ENCODE results near the gene DAAM2. TPM values are rescaled to one million over a fixed set of nuclear protein-coding genes. Genes with fewer than 3 reads are reported as not detected.

DAAM2 gene
- total and polyA plus RNA-seq, 4 donors = 1.9 to 17.0 (median 4.4) TPM

GRCh38 chr6:39893286-39893685 is 101.1 kb downstream of the DAAM2 start:
- 81% methylated on average over 8 of the region's 8 CpGs for WGBS
- DNase-seq (ENCODE audit: low spot score) = no peak
- H3K4me1 ChIP-seq (ENCODE audit: control insufficient read depth in 4 of 4, insufficient read depth in 4 of 4, low read length in 3 of 4) = no peaks in the 10 kb centered on the region

GRCh38 chr6:39896701-39897100 is 104.5 kb downstream of the DAAM2 start:
- WGBS = 89% methylated on average over 12 of the region's 12 CpGs
- no peaks in the 10 kb centered on the region for H3K27me3 ChIP-seq (ENCODE audit: control insufficient read depth in 4 of 4, insufficient read depth in 4 of 4, low read length in 3 of 4)
- no peak for TF ChIP-seq ZBTB33 (IDR thresholded peaks at IDR 0.05)
- no peak for TF ChIP-seq FOXA1 (IDR thresholded peaks at IDR 0.05)
- TF ChIP-seq HNF4A (conservative IDR thresholded peaks at IDR 0.05) = no peak
- TF ChIP-seq EGR1 (IDR thresholded peaks at IDR 0.05; ENCODE audit: low read depth in 2 of 2) = no peak
- no peak for TF ChIP-seq REST (IDR thresholded peaks at IDR 0.05)
- TF ChIP-seq TAF1 (conservative IDR thresholded peaks at IDR 0.05) = no peak
- TF ChIP-seq SP1 (IDR thresholded peaks at IDR 0.05) = no peak
- TF ChIP-seq MAX (IDR thresholded peaks at IDR 0.05) = no peak
- no peak overlapping the region for H3K4me3 ChIP-seq (ENCODE audit: low read depth in 1 of 3, low read length in 3 of 3)
- peaks cover 0 to 7% (median 5%) of the 10 kb centered on the region in 4 donors for H3K4me1 ChIP-seq (ENCODE audit: control insufficient read depth in 4 of 4, insufficient read depth in 4 of 4, low read length in 3 of 4)
- no peak overlapping the region for H3K9ac ChIP-seq (ENCODE audit: low read depth in 1 of 2, low read length in 2 of 2)
- no peak overlapping the region for H3K27ac ChIP-seq (ENCODE audit: low read depth in 1 of 2, low read length in 2 of 2)
- no peaks in the 10 kb centered on the region for H3K36me3 ChIP-seq (ENCODE audit: control insufficient read depth in 4 of 4, insufficient read depth in 3 of 4, low read depth in 1 of 4, low read length in 3 of 4)
- H3K9me3 ChIP-seq (ENCODE audit: control insufficient read depth in 4 of 4, low read length in 3 of 4) = no peaks in the 10 kb centered on the region
- DNase-seq (ENCODE audit: low spot score) = no peak

More at GRCh38 chr6:39893286-39893685, 101.1 kb downstream of the DAAM2 start:
- H3K27ac ChIP-seq (ENCODE audit: low read depth in 1 of 2, low read length in 2 of 2) = no peak overlapping the region
- H3K36me3 ChIP-seq (ENCODE audit: control insufficient read depth in 4 of 4, insufficient read depth in 3 of 4, low read depth in 1 of 4, low read length in 3 of 4) = no peaks in the 10 kb centered on the region
- no peak overlapping the region for H3K4me3 ChIP-seq (ENCODE audit: low read depth in 1 of 3, low read length in 3 of 3)
- H3K9ac ChIP-seq (ENCODE audit: low read depth in 1 of 2, low read length in 2 of 2) = no peak overlapping the region
- no peak for TF ChIP-seq FOXA2 (IDR thresholded peaks at IDR 0.05)
- no peaks in the 10 kb centered on the region for H3K27me3 ChIP-seq (ENCODE audit: control insufficient read depth in 4 of 4, insufficient read depth in 4 of 4, low read length in 3 of 4)
- H3K9me3 ChIP-seq (ENCODE audit: control insufficient read depth in 4 of 4, low read length in 3 of 4) = no peaks in the 10 kb centered on the region

GRCh38 chr6:39897698-39898097 is 105.5 kb downstream of the DAAM2 start:
- no peak overlapping the region for H3K27ac ChIP-seq (ENCODE audit: low read depth in 1 of 2, low read length in 2 of 2)
- no peak overlapping the region for H3K9ac ChIP-seq (ENCODE audit: low read depth in 1 of 2, low read length in 2 of 2)
- no peaks in the 10 kb centered on the region for H3K27me3 ChIP-seq (ENCODE audit: control insufficient read depth in 4 of 4, insufficient read depth in 4 of 4, low read length in 3 of 4)
- H3K4me3 ChIP-seq (ENCODE audit: low read depth in 1 of 3, low read length in 3 of 3) = no peak overlapping the region
- H3K4me1 ChIP-seq (ENCODE audit: control insufficient read depth in 4 of 4, insufficient read depth in 4 of 4, low read length in 3 of 4) = peaks cover 3 to 17% (median 9%) of the 10 kb centered on the region in 4 donors
- WGBS = 85% methylated on average over 3 of the region's 3 CpGs
- no peak for DNase-seq (ENCODE audit: low spot score)
- no peaks in the 10 kb centered on the region for H3K9me3 ChIP-seq (ENCODE audit: control insufficient read depth in 4 of 4, low read length in 3 of 4)
- TF ChIP-seq GABPA (IDR thresholded peaks at IDR 0.05 in 1 of 2, conservative IDR thresholded peaks at IDR 0.05 in 1 of 2) (no peak), SP1 (IDR thresholded peaks at IDR 0.05) (no peak)
- H3K36me3 ChIP-seq (ENCODE audit: control insufficient read depth in 4 of 4, insufficient read depth in 3 of 4, low read depth in 1 of 4, low read length in 3 of 4) = no peaks in the 10 kb centered on the region

All from liver (tissue), 9 donors.